GM21723 (cell line): Measurements from ENCODE around the gene OR56B1.
A peak's percentile ranks its signal among the peaks of the same experiment; 100 is the strongest.
"Not testable (repeated sequence)": the region's sequence is repeated elsewhere in the genome, so short reads cannot be mapped to it uniquely, and the experiment has no call there.

Experiments
- ATAC-seq: cut with Tn5 transposase; IDR thresholded peaks from one replicate; pipeline ENCODE4 v1.9.1; 2021; ENCODE audit warnings: mild to moderate bottlenecking, moderate library complexity; ENCODE audit not compliant: unreplicated experiment

The OR56B1 gene, protein sequence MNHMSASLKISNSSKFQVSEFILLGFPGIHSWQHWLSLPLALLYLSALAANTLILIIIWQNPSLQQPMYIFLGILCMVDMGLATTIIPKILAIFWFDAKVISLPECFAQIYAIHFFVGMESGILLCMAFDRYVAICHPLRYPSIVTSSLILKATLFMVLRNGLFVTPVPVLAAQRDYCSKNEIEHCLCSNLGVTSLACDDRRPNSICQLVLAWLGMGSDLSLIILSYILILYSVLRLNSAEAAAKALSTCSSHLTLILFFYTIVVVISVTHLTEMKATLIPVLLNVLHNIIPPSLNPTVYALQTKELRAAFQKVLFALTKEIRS

GRCh38 chr11:5736396-5736795 lies at the start of gene OR56B1:
Gene OR56B1 (plus strand): TSS chr11:5736448. CDS start chr11:5736517, 69 bp downstream.
- ATAC-seq: no peak

DNA sequence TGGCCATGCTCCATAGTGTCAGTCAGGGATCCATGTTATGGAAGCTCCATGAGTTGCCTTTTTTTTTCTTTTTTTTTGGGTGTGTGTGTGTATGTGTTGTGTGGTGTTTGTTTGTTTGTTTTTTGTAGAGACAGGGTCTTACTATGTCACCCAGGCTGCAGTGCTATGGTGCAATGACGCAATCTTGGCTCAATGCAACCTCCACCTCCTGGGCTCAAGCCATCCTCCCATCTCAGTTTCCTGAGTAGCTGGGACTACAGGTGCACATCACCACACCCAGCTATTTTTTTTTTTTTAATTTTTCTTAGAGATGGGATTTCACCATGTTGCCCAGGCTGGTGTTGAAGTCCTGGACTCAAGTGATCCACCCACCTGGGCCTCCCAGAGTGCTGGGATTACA lies 47.8 kb upstream of the OR56B1 start:
- no peak for ATAC-seq

DNA sequence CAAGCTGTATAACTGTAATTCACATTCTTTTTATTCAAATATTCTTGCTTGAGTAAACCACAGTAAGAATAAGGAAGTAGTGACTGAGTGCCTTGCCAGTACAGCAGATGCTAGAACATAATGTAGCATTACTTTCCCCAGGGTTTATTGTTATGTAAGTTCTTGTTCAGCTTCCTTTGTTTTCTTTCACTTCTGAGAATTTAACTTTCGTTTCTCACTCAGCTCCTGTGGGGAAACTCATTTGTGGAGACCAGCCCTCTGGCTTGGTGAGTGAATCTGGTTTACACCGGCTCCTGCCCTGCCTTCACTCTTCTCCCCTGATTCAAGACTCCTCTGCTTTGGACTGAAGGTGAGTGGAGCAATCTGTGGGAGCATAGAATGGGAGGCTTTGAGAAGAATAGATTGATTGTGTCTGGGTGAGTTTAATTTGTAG lies 46.7 kb upstream of the OR56B1 start, which contains the start of gene TRIM22:
Gene TRIM22, plus strand, starts transcription at position 240 of the 433 bp plus-strand sequence. CDS start 6,443 bp downstream, outside the sequence.
- ATAC-seq: peak; percentile 67

DNA sequence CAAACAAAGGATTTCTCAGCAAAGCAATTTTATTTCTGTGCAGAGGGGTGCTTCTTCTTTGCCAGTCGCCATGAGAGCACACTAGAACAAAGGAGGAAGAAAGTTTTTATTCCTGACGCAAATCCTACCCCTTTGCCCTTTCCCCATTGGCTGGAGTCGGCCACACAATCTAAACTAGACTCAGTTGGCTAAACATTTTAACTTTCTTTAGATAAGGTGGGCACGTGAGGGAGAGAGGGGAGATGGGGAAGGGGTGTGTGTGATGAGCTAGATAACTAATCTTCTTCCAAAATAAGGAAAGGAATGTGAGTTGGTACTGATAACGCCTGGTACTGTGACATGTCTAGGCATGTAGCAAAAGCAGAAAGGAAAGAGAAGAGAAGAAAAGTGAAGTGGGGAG lies 46.0 kb upstream of the OR56B1 start:
- no peak for ATAC-seq

DNA sequence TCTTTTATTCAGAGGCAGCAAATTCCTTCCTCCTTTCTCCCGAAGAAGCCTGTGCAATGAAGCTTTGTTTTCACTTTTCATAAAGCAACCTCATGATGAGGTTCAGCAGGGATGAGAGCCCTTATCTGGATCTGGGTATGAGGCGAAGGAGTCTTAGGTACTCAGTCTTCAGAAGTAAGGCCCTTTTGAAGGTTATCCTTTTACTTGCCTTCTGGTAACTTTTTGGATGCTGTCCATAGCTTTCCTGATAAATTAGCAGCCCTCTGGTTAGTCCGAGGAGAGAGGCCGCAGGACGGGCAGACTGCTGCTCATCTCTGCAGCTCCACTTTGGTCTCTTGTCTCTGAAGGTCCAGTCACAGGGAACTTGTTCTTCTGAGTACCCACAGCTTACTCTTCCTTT lies 45.5 kb upstream of the OR56B1 start:
- no peak for ATAC-seq

- not testable (repeated sequence) for ATAC-seq
These were observed 44.8 kb upstream of the OR56B1 start for GRCh38 chr11:5691238-5691963.

DNA sequence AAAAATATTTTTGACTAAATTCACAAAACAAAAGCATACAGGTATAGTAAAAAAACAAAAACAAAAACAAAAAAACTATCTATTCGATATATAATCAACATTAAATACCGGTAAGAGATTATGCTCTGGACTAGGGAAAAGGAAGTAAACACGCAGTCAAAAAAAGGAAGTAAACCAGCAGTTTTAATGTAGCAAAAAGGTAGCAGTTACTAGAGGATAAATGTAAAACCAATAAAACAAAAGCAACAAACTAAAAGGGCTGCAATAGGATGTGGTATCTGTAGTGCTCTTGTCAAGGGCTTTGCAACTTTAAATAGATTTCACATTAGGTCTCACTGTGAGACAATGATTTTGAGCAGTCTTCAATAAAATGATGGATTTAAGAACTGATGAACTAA lies 44.3 kb upstream of the OR56B1 start:
- ATAC-seq: no peak

DNA sequence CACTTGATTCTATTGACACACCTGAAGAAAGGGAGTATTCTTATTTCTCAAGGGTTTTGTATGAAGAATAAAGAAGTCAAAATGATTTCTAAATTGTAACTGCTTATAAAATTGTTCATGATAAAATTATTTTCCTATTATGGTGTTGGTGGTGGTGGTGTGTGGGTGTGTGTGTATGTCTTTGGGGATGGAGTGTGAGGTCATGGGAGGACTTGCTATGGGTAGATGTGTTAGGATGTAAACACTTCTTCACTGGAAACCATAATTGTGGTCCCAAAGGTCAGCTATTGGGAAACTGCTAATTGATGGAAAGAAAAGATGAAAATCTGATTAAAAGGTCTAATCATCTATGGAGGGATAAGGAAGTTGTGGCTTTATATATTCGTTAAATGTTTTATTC lies 41.6 kb upstream of the OR56B1 start:
- no peak for ATAC-seq

GRCh38 chr11:5695580-5695979 lies 40.7 kb upstream of the OR56B1 start:
- no peak for ATAC-seq

- no peak for ATAC-seq
These were observed 40.0 kb upstream of the OR56B1 start for GRCh38 chr11:5696210-5696609.

DNA sequence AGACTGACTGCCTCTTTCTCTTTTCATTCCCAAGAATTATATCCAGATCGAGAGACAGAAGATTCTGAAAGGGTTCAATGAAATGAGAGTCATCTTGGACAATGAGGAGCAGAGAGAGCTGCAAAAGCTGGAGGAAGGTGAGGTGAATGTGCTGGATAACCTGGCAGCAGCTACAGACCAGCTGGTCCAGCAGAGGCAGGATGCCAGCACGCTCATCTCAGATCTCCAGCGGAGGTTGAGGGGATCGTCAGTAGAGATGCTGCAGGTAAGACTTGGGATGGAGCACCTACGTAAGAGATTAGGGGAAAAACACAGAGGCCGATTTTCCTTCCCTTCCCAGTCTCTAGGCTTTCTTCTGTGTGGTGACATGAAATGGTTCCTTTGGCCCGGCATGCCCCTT lies 38.0 kb upstream of the OR56B1 start:
- no peak for ATAC-seq

GRCh38 chr11:5700421-5701054 lies 35.7 kb upstream of the OR56B1 start:
- ATAC-seq: no peak

- ATAC-seq: no peak
These were observed 35.1 kb upstream of the OR56B1 start for GRCh38 chr11:5701055-5701577.

DNA sequence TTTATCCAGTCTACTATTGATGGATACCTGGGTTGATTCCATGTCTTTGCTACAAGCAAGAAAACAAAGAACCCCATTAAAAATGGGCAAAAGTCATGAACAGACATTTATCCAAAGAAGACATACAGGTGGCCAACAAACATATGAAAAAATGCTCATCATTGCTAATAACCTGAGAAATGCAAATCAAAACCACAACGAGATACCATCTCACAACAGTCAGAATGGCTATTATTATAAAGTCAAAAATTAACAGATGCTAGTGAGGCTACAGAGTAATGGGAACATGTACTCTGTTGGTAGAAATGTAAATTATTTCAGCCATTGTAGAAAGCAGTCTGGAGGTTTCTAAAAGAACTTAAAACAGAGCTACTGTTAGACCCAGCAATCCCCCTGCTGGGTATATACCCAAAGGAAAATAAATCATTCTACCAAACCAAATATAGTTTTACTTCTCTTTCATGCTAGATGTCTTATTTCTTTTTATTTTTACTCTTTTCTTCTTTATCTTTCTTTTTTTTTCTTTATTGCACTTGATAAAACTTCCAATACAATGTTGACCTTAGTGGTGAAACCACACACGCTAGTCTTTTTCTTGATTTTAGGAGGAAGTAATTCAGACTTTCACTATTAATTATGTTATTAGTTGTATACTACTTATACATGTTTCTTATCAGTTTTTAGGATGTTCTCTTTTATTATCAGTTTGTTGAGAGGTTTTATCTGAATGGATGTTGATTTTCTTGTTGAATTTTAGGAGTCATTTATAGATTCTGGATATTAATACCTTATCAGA lies 32.3 kb upstream of the OR56B1 start:
- no peak for ATAC-seq

DNA sequence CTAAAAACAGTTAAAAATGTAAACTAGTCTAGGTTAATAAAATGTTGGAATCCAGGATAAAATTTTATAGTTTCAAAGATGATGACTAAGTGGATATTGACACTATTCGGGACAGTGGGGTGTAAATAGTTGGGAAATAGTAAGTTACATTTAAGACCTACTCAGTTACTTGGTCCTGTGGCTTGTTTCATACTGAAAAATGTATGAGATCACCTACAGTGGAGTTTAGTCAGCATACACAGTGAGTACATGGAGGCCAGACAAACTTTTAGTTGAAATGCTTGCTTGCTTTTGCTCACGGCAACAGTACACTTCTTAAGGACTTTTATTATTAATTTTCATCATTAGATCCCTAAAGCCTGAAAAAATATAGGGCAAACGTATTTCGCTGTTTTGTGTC lies 30.6 kb upstream of the OR56B1 start:
- no peak for ATAC-seq

GRCh38 chr11:5712507-5712906 lies 23.7 kb upstream of the OR56B1 start:
- ATAC-seq: peak; percentile 59

GRCh38 chr11:5713695-5714094 lies 22.6 kb upstream of the OR56B1 start:
- no peak for ATAC-seq

GRCh38 chr11:5716518-5716917 lies 19.7 kb upstream of the OR56B1 start:
- ATAC-seq: not testable (repeated sequence)

DNA sequence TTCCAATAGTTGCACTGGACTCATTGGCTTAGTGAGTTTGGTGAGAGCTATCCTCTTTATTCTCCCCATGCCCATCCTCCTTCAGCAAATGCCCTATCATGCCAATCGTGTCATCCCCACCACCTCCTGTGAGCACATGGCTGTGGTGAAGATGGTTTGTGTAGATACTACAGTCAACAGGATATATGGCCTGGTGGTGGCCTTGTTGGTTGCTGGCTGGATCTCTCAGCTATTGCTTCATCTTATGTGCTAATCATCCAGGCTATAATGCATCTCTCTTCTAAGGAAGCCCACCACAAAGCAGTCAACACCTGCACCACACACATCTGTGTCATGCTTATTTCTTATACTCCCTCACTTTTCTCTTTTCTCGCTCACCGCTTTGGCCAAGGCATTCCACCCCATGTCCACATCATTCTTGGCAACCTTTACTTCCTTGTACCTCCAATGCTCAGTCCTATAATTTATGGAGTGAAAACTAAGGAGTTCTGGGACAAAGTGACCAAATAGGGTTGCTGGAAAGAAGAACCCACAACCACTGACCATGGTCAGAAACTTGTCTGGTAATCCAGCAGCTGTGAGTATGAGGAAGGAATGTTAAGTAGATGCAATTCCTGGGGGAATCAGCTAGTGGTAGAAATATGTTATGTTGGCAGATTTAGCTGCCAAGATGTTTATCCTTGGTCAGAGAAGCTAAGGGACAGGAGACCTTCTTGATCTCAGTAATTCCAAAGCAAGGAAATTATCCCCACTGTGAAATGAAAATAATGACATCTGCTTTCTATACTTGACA lies 16.3 kb upstream of the OR56B1 start:
- ATAC-seq: no peak

DNA sequence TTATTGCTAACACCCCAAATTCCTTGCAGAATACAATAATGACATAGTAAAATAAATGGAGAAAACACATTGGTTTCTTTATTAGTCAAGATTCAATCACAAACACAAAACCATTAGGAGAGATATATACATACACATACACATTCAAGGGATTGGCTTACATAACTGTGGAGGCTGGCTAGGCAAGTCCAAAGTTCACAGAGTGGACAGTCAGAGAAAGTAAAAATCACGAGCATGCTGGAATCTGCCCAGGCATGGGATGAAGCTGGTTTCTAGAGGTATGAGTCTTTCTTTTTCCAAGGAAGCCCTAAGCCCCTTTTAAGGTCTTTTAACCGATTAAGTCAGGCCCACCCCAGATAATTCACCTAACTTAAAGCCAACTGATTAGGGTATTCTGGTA lies 13.6 kb upstream of the OR56B1 start:
- ATAC-seq: no peak
